Stimulated activated CD4-positive, alpha-beta T cell treated with anti-CD3 and anti-CD28 coated beads, Interleukin-4, amount 100 ng/mL, for 24 hours (primary cell): ENCODE results near the gene ELAC1.
A peak's percentile ranks its signal among the peaks of the same experiment; 100 is the strongest.
"Not testable (repeated sequence)": the region's sequence is repeated elsewhere in the genome, so short reads cannot be mapped to it uniquely, and the experiment has no call there.

Experiments used
- DNase-seq: peaks from one replicate; pipeline ENCODE4 v3.0.0-alpha.2; 2020

The ELAC1 gene

DNA sequence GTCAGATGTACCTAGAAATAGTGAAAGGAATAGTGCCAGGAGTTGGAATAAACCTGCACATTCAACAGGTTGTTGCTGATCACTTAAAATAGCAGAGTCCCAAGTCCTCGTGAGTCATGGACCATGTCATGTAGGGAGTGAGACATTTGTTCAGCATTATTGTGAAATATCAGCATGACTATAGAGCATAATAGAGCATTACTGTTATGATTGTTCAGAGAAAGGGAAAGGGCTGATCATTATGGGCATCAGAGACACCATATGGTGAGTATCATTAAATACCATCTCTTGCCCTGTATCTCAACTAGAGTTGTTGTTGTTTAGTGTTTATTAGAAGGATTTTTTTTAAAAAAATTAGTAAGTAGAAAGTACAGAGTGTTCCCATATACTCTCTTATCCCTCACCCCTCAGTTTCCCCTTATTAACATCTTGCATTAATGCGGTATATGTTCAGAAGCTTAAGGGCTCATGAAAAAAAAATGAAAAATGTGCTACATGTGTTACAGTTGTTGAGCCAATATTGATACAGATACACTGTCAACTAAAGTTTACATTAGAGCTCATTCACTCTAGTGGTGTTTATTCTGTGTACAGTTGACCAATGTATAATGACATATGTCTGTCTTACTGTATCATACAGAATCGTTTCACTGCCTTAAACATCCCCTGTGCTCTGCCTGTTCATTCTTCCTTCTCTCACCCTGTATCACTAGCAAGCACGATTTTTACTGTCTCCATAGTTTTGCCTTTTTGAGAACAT, 5.7 kb downstream of the ELAC1 start:
- DNase-seq, result peak; percentile 7

DNA sequence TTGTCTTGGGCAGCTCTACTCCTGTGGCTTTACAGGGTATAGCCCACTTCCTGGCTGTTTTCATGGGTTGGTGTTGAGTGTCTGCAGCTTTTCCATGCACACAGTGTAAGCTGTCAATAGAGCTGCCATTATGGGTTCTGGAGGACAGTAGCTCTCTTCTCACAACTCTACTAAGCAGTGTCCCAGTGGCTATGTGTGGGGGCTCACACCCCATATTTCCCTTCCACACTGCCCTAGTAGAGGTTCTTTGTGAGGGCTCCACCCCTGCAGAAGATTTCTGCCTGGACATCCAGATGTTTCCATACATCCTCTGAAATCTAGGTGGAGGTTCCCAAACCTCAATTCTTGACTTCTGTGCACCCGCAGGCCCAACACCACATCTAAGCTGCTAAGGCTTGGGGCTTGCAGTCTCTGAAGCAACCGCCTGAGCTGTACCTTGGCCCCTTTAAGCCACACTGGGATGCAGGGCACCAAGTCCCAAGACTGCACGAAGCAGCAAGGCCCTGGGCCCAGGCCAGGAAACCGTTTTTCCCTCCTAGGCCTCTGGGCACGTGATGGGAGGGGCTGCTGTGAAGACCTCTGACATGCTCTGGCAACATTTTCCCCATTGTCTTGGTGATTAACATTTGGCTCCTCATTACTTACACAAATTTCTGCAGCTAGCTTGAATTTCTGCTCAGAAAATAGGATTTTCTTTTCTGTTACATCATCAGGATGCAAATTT, 9.4 kb downstream of the ELAC1 start:
- DNase-seq, result no peak

DNA sequence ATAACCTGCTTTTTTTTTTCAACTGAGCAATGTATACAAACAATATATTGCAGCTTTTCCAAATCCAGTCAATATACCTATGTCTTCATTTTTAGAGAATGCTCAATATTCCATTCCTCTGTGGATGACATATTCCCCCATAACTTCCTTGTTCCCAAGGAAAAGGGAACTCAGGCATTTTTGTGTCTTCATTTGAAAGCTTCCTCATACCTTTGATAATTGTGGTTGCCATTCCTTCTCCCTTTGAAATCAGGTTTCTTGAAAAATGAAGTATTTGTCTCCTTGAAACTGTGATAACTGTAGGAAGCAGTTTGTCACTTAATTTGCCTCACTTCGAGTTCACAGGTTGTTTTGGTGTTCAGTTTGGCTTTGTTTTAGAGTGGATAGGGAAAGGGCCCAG, 13.5 kb downstream of the ELAC1 start:
- DNase-seq, result no peak

DNA sequence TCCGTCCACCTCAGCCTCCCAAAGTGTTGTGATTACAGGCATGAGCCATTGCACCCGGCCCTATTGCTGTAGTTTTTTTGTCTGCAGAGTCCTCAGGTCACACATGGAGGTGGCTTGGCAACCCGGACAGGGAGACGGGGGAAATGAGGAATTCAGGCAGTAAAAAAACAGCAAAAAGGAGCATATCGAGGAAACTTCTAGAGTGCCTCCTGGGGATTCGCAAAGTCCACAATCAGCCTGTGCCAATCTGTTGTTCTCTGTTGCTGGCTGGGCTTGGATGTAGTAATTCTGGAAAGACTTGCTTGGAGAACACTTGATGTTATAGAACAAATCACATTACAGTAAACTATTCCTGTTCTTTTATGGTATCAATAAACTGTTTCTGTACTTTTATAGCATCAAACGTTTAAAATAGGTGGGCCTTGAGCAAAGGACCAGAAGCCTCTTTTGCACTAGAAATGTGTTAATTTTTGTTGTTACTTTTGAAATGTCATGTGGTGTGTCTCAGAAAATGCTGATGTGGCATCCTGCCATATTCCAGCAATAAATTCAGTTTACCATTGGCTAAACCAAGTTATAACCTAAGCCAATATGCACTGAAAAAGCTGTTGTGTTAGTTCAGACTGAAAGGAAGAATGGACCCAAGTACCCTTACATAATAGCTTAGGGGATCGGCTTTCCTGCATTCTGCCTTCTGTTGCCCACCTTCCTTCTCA, 14.4 kb downstream of the ELAC1 start:
- no peak for DNase-seq

DNA sequence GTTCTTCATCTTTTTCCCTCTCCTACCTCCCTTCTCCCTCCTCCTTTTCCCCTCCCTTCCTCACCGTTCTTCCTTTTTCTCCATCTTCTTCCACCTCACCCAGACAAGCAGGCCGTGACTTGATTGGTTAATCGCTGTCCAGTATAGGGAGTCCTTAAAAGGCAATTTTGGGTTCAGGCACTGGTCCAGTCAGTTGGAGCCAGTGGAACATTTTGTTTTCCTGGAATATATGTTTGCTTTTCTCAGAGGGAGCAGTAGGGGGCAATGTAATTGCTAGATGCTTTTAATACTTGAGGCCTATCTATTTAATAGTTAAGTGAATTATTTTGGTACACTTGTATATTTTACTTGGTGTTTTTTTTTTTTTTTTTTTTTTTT, 15.0 kb downstream of the ELAC1 start:
- DNase-seq, result no peak

DNA sequence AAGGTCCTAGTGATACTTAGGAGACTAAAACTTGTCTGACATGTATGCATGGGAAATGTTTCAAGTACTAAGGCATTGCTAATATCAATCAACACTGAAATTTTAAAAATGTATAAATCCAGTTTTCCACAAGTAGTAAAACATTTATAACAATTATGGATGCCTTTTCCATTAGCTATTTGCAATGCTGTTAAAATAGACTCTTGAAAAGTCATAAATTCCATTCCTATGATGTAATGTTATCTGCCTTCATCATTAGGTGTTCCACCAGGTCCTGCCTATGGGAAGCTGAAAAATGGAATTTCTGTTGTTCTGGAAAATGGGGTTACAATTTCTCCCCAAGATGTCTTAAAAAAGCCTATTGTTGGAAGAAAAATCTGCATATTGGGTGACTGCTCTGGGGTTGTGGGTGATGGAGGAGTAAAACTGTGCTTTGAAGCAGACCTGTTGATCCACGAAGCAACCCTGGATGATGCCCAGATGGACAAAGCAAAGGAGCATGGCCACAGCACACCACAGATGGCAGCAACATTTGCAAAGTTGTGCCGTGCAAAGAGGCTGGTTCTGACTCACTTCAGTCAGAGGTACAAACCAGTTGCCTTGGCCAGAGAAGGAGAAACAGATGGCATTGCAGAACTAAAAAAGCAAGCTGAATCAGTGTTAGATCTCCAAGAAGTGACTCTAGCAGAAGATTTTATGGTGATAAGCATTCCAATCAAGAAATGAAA, 18.7 kb downstream of the ELAC1 start:
- DNase-seq, result no peak

DNA sequence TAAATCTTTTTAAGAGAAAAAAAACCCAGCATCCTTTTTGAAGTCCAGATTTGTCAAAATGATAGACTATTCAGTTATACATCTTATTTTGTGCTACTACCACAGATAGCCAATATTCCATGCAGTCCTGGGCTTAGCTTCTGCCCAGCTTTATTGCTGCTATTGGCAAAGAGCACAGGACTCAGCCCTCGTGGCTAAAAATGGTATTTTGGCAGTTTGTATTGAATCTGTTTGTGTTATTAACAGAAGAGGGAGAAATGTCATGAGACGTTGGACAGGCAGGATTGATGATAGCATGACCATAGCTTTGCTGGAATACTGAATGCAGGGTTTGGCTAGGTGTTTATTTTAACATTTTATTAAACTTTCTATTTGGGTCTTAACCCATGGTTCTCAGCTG, 19.4 kb downstream of the ELAC1 start:
- DNase-seq, result no peak

DNA sequence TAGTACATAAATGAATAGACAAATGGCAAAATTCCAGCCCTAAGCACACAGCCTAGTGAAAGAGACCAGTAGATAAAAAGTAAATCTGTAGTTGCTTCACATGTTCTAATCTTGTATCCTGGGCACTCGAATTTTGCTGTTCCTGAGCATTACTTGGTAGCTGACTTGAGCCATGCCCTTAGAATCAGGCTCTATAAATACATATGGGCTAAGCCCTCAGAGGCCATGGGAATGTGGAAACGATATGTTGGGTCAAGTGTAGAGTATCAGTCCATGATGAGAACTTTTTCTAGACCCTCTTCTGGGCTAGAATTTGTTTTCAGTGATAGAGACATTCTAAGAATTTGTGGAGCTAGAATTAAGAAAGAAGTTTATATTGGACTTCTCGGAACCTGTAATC, 21.9 kb downstream of the ELAC1 start:
- no peak for DNase-seq

DNA sequence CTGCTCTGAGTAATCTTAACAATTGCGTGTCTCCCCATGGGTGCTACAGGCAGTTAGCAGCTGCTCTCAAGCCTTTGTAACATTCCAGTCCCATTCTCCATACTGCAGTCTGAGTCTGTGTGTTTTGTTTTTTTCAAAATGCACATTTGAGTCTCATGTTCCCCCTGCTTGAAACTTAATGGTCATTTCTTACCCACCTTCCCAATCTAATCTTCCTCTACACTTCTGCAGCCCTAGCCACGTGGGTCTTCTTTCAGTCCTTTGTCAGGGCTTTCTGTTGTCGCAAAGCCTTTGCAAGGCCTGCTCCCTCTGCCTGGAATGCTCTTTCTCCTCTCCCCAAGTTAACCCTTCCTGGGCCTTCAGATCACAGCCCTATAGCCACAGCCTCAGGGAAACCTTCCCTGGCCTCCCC, 24.5 kb downstream of the ELAC1 start:
- DNase-seq, result no peak

DNA sequence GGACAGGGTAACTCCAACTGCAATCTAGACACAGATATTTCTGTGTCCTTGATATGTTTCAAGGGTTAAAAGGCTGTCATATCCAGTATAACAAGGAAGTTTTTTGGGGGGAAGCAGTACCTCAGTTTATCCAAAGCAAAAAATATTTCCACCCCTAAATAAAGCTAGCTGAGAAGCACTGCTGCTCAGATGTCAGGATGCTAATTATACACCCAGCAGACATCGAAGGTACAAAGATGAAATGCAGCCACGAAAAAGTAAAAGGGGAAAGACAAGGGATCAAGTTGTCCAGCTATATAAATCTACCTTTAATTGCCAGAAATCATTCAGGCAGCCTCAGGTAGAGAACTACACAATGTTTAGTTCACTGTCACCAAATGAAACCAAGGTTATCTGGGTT, 26.2 kb downstream of the ELAC1 start:
- DNase-seq, result no peak

DNA sequence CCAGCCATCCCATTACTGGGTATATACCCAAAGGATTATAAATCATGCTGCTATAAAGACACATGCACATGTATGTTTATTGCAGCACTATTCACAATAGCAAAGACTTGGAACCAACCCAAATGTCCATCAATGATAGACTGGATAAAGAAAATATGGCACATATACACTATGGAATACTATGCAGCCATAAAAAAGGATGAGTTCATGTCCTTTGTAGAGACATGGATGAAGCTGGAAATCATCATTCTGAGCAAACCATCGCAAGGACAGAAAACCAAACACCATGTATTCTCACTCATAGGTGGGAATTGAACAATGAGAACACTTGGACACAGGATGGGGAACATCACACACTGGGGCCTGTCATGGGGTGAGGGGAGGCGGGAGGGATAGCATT, 35.3 kb downstream of the ELAC1 start:
- DNase-seq, result not testable (repeated sequence)

DNA sequence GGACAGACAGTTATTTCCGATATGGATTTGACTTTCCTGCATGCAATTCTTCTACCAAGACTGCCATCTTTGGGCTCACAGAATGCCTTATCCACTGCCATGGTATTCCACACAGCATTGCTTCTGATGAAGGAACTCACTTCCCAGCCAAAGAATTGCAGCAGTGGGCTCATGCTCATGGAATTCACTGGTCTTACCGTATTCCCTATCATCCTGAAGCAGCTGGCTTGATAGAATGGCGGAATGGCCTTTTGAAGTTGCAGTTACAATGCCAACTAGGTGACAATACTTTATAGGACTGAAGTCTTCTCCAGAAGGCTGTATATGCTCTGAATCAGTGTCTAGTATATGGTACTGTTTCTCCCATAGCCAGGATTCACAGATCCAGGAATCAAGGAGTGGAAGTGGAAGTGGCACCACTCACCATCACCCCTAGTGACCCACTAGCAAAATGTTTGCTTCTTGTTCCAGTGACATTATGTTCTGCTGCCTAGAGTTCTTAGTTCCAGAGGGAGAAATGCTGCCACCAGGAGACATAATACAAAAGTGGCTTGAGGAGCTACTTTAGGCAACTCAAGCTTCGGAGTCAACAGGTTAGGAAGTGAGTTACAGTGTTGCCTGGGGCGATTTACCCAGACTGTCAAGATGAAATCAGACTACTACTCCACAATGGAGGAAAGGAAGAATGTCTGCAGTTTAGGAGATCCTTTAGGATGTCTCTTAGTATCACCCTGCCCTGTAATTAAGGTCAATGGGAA, 38.4 kb downstream of the ELAC1 start:
- DNase-seq, result no peak

DNA sequence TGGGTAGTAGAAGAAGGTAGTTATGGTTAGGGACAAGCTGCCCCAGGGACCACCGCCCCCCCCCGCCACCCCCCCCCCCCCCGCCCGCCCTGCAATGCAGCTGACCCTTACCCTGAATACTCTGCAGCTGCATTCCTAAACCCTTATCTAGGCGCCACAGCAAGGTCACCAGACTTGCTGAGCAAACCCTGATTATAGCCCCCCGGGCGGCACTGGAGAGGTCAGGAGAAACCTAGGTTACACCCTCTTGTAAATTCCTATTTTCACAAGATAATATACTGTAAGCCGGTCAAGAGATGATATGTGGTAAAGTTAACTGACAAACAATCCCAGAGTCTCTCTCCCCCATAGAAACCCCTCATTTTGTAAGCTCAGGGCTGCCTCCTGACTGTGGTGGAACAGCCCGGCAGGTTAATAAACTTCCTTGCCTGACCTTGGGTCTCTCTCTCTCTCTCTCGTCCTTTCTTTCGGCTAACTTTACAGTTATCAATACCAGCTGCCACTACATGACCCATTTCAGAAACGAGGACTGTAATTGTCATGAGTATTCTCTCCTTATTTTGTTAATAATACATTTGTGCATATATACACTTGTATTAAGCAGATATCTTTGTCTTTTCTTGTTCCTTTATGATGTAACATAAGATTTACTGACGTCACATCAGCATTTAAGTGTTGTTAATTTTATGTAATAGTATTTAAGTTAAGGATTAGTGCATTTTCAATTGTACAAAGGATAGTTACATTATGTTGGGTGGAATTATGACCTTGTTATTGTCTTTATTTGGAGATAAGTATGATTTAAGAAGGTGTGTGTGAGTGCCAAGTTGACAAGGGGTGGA, 39.3 kb downstream of the ELAC1 start:
- no peak for DNase-seq

DNA sequence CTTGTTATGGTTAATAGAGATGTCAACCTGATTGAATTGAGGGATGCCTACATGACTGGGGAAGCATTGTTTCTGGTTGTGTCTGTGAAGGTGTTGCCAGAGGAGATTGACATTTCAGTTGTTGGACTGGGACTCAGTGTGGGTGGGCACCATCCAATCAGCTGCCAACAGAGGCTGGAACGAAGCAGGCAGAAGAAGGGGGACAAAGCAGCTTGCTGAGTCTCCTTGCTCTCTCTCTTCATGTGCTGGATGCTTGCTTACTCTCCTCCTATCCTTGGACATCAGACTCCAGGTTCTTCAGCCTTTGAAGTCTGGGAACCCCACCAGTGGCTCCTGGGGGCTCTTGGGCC, 39.9 kb downstream of the ELAC1 start:
- no peak for DNase-seq

DNA sequence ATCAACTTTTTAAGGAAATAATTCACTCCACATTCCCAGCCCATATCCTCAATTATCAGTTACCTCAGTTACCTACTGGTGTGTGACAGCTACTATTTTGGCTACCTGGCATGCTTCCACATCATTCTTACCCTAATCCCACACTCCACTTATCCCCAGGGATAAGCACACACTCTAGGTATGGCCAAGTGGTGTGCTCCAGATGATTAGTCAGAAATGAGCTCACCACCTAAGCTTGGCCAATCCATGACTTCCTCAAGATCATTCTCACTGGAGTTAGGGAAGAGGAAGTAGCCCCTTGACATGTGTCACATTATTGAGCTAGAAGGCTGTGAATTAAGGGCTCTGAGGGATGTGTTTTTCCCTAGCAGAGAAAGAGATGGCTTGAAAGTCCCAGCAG, 41.2 kb downstream of the ELAC1 start:
- no peak for DNase-seq

DNA sequence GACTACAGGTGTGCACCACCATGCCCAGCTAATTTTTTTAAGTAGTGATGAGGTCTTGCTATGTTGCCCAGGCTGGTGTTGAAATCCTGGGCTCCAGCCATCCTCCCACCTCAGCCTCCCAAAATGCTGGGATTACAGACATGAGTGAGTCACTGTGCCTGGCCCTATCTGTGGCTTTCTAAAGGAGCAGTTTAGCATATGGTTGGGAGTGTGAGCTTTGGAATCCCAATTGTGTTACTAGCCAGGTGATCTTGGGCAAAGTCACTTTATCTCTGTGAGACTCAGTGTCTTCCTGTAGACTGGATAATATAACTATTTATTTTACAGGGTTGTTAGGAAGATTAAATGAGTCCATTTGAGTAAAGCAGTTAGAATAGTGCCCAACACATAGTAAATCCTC, 42.4 kb downstream of the ELAC1 start:
- DNase-seq, result no peak

DNA sequence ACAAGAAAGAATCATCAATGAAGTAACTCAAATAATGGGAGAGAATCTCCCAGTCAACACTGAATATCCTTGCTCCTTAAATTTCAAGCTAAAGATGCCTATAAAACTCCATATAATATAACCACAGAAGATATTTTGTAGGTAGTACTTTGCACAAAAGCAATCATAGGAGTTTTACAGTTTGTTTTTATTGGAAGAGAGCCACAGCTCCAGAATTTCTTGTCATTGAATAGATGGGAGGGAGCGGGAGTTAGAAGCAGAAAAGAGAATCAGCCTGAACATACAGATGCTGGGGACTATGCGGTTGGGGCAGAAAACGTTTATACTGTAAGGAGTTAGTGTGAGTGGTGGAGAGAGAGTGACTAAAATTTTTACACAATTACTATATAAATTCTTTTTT, 43.9 kb downstream of the ELAC1 start:
- no peak for DNase-seq

DNA sequence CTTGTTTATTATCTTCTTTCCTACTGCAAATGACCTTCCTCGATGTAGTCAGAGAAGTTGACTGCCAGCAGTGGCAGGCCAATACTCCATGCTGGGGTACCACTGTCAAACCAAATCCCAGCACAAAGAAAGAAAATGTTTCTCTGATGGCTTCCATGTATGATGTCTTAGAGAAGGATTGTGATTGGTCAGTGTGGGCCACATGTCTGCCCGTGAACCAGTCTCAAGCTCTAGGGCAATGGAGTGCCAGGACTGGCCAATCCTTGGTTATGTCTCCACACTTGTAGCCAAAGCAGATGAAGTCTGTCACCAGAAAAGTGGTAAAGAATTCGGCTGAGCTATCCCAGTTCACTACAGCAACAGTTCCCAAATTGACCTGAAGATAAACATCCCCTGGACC, 44.6 kb downstream of the ELAC1 start:
- DNase-seq, result no peak

DNA sequence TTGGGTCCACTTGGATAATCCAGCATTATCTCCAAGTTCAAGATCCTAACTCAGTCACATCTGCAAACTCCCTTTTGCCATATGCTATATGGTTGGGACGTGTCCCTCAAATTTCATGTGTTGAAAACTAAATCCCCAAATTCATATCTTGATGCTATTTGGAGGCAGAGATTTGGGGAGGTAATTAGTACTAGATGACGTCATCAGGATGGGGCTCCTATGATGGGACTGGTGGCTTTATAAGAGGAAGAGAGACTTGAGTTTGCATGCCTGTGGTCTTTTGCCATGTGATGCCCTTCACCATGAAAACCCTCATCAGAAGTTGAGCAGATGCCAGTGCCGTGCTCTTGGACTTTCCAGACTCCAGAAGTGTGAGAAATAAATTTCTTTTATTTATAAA, 45.4 kb downstream of the ELAC1 start:
- no peak for DNase-seq

DNA sequence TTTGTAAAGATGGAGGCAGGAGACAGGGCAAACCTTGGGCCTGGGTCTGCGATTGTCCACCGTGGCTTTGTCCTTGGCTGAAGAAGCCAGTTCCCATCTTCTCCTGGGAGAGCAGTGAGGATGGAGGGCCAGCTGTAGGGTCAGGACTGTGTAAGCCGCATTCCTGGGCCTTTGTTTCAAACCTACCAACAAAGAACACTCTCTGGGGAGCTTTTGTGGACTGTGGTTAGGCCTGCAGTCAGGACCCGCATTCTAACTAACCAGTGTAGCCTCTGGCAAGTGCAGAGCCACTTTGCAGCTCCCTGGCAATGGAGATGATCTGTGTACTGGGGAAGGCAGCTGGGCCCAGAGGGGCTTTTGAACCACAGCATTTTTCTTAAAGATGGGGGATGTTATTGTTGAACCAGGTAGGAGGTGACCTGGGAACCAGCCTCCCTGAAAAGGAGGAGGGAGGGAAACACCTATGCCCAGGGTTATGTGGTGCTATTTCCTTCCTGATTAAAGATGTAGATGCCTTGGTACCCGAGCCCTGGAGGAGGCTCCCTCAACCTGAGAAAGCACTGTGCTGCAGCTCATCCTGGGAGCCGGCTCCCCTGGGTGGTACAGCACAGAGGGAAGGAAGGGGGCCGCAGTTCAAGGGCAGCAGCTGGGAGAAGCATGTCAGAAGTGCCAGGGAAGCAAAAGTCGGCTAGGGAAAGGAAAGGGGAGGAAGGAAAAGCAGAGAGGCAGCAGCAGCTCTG, 49.5 kb downstream of the ELAC1 start:
- DNase-seq, result no peak

DNA sequence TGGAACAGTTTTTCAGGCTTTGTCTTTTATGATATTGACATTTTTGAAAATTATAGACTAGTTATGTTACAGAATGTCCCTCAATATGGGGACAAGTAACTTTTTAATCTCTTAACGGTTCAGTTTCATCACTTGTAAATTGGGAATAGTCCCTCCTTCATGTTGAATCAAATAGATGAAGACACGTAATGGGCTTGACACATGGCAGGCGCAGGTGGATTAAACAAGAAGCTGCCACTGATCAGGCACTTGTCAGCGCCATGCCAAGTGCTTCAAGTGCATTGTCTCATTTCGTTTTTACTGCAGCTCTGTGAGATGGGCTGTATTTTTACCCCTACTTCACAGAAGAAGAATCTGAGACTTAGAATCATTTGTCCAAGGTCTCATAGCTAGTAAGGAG, 52.7 kb downstream of the ELAC1 start:
- no peak for DNase-seq
